Measurements from ENCODE around the gene CTNND2. TPM values are rescaled to one million over a fixed set of nuclear protein-coding genes. Genes with fewer than 3 reads are reported as not detected.
"Not testable (repeated sequence)": the region's sequence is repeated elsewhere in the genome, so short reads cannot be mapped to it uniquely, and the experiment has no call there.

The CTNND2 gene
- total RNA-seq, 1 donor from 2014 or later: 40.0 TPM

DNA sequence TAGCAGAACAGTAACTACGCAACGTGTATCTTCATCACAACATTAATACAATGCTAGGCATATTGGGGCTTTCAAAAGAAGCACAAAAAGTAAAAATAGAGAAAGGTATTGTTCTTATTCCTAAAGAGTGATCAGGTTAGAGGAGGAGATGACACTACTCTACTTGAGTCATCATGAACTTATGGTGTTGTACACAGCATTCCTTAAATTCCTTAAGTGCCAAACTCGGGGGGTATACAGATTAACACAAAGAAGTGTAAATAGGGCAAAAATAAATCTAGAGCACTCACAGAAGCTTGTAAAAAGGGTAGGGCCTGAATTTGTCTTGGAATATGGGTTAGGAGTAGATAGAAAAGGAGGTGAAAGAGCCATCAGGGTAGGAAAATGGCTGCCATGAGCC, 835.2 kb downstream of the CTNND2 start:
- Mint-ChIP-seq H3K27me3 (ENCODE audit: low read depth) (no peaks in the 10 kb centered on the region), H3K36me3 (ENCODE audit: low read depth) (peaks cover 22% of the 10 kb centered on the region), H3K4me1 (peaks cover 10% of the 10 kb centered on the region), H3K4me3 (no peak overlapping the region), H3K27ac (ENCODE audit: unreplicated experiment) (no peak overlapping the region), H3K9me3 (peaks cover 14% of the 10 kb centered on the region)
- no peak for DNase-seq (ENCODE audit: low read depth, low spot score)
- TF ChIP-seq, protein P1, sequence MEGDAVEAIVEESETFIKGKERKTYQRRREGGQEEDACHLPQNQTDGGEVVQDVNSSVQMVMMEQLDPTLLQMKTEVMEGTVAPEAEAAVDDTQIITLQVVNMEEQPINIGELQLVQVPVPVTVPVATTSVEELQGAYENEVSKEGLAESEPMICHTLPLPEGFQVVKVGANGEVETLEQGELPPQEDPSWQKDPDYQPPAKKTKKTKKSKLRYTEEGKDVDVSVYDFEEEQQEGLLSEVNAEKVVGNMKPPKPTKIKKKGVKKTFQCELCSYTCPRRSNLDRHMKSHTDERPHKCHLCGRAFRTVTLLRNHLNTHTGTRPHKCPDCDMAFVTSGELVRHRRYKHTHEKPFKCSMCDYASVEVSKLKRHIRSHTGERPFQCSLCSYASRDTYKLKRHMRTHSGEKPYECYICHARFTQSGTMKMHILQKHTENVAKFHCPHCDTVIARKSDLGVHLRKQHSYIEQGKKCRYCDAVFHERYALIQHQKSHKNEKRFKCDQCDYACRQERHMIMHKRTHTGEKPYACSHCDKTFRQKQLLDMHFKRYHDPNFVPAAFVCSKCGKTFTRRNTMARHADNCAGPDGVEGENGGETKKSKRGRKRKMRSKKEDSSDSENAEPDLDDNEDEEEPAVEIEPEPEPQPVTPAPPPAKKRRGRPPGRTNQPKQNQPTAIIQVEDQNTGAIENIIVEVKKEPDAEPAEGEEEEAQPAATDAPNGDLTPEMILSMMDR (conservative IDR thresholded peaks at IDR 0.05): no peak

DNA sequence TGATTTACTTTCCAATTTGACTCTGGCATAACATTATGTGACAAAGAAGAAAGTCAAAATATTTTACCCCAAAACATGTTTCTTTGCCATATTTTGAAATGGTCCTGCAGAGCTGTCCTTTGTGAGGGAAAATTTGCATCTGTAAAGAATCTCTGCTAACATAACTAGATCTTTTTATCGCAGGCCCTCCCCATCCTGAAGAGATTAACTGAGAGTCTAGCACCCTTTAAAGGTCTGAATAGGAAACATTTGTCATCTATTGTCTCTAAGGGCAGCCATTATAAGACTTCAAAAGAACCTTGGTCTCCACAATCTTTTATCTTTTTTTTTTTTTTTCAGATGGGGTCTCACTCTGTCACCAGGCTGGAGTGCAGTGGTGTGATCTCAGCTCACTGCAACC, 838.5 kb downstream of the CTNND2 start:
- H3K36me3 Mint-ChIP-seq (ENCODE audit: low read depth): peaks cover 24% of the 10 kb centered on the region
- H3K27ac Mint-ChIP-seq (ENCODE audit: unreplicated experiment); H3K4me3 Mint-ChIP-seq; H3K27me3 Mint-ChIP-seq (ENCODE audit: low read depth); DNase-seq (ENCODE audit: low read depth, low spot score): not testable (repeated sequence)
- H3K4me1 Mint-ChIP-seq: peaks cover 13% of the 10 kb centered on the region
- peaks cover 14% of the 10 kb centered on the region for H3K9me3 Mint-ChIP-seq

DNA sequence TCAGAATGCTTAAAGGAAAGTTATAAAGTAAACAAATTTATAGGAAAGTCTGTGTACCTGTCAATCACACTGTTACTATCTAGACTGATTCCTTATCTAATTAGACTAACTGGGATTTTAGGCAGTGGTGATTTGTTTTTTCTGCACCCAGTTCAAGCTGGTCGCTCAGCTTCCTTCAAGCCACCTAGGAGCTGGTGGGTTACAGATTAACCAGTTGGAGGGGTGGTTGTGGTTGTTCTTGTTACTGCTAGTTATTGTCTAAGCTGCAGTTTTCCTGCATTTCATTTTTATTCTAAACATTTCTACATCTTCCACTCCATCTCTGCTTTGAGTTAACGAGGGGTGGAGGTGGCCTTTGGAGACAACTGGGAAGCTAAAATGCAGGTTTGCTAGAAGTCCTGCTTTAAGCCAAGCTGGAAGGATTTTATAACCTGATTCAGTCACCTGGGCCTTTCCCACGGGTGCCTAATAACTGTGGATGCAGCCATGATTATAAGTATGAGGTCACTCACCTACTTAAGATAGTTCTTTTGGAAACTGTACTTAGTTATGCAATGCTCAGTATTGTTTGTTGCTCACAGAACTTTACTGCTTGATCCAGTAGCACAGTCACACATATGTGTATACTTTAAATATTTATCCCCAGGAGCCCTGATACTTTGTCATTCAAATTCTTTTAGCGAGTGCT, 839.3 kb downstream of the CTNND2 start:
- H3K9me3 Mint-ChIP-seq: peaks cover 6% of the 10 kb centered on the region
- no peak overlapping the region for H3K27ac Mint-ChIP-seq (ENCODE audit: unreplicated experiment)
- DNase-seq (ENCODE audit: low read depth, low spot score): no peak

DNA sequence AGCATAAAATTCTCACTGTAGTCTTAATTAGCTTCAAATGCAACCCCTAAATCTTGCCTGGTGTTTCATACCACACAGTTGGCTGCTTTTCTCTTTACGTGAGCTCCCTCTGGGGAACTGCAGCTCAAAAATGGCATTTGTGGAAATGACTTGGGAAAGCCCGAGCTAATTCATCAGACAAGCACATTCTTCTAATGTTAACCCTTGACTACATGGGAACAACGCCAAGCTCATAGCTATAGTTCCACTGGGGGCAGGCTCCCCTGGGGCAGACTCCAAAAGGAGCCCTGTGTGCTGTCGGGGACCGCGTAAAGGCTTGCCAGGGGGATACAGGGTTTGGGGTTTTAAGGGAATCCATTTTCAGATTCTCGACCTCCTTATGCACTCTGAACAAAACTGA, 841.8 kb downstream of the CTNND2 start:
- peaks cover 9% of the 10 kb centered on the region for H3K9me3 Mint-ChIP-seq
- H3K27ac Mint-ChIP-seq (ENCODE audit: unreplicated experiment): no peak overlapping the region
- peaks cover 13% of the 10 kb centered on the region for H3K4me1 Mint-ChIP-seq
- peaks cover 18% of the 10 kb centered on the region for H3K36me3 Mint-ChIP-seq (ENCODE audit: low read depth)
- TF ChIP-seq, protein P1 (conservative IDR thresholded peaks at IDR 0.05): no peak
- no peak overlapping the region for H3K4me3 Mint-ChIP-seq
- H3K27me3 Mint-ChIP-seq (ENCODE audit: low read depth): no peaks in the 10 kb centered on the region
- DNase-seq (ENCODE audit: low read depth, low spot score): no peak

More for the DNA sequence above, 839.3 kb downstream of the CTNND2 start:
- Mint-ChIP-seq H3K27me3 (ENCODE audit: low read depth) (no peaks in the 10 kb centered on the region), H3K4me3 (no peak overlapping the region), H3K4me1 (peaks cover 13% of the 10 kb centered on the region), H3K36me3 (ENCODE audit: low read depth) (peaks cover 17% of the 10 kb centered on the region)
- TF ChIP-seq, protein P1 (conservative IDR thresholded peaks at IDR 0.05): no peak

DNA sequence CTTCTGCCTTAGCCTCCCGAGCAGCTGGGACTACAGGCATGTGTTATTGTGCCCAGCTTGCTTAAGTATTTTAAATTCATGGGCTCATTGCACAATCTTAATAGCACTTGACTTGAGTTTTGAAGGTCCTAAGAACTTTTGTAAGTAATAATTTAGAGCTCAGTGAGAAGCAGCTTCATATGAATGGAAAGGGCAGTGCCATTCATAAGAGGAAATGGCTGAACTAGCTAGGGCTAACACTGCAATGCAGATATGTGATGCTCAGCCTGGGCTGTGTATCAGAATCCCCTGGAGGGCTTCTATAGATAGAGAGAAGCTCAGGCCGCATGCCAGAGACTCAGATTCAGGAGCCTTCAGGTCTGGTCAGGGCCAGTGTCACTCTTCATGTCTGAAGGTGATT, 847.7 kb downstream of the CTNND2 start:
- Mint-ChIP-seq H3K4me1 (peaks cover 10% of the 10 kb centered on the region), H3K36me3 (ENCODE audit: low read depth) (peaks cover 22% of the 10 kb centered on the region)

DNA sequence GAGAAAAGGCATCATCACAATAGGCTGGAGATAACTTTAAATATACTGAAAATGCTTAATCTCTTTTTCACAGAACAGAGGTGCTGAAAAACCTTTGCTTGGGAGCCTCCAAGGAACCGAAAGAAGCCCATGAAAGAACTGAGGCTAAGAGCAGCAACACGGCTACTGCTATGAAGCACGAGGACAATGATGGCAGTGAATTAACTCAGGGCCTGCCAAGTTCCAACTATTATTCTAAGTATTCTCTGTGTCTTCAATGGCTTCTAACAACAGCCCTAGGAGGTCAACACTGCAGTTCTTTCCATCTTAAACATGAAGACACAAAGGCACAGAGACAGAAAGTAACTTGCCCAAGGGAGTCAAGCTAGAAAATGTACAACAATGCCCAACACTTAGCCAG, 850.2 kb downstream of the CTNND2 start:
- no peak for DNase-seq (ENCODE audit: low read depth, low spot score)
- Mint-ChIP-seq H3K27me3 (ENCODE audit: low read depth) (no peaks in the 10 kb centered on the region), H3K27ac (ENCODE audit: unreplicated experiment) (no peak overlapping the region), H3K4me3 (no peak overlapping the region), H3K9me3 (peaks cover 10% of the 10 kb centered on the region), H3K36me3 (ENCODE audit: low read depth) (peaks cover 16% of the 10 kb centered on the region), H3K4me1 (peaks cover 18% of the 10 kb centered on the region)
- TF ChIP-seq, protein P1 (conservative IDR thresholded peaks at IDR 0.05): no peak

More for the DNA sequence above, 847.7 kb downstream of the CTNND2 start:
- DNase-seq (ENCODE audit: low read depth, low spot score): no peak
- TF ChIP-seq, protein P1 (conservative IDR thresholded peaks at IDR 0.05): no peak
- Mint-ChIP-seq H3K27me3 (ENCODE audit: low read depth) (no peaks in the 10 kb centered on the region), H3K9me3 (peaks cover 13% of the 10 kb centered on the region), H3K4me3 (no peak overlapping the region), H3K27ac (ENCODE audit: unreplicated experiment) (no peak overlapping the region)
